HCT116 (cell line): ENCODE data around the gene ANO2. TPM values are rescaled to one million over a fixed set of nuclear protein-coding genes. Genes with fewer than 3 reads are reported as not detected.

Source experiments
- ATAC-seq: fragments of 200-7000 bp; cut with Tn5 transposase; 2 replicates; pipeline ENCODE4 v1.9.1; 2020; ENCODE audit warnings: mild to moderate bottlenecking, moderate library complexity
- BruUV-seq: library from RNA; stranded (reverse); fragments of 400-500 nt; replicated peaks from 2 replicates; lab custom pipeline; 2021; lab: Mats Ljungman, UMichigan
- CTCF ChIA-PET: fragments of 300-600 bp; sonication (Branson Sonifier 250); formaldehyde crosslinking; loops from one replicate; lab custom pipeline; 2021; ENCODE audit warnings: antibody characterized with exemption; lab: Charles Lee
- POLR2A ChIA-PET: fragments of 300-600, 350-600 bp; sonication (Branson Sonifier 250); formaldehyde crosslinking; loops from one replicate; lab custom pipeline; 2021; ENCODE audit warnings: antibody characterized with exemption; lab: Charles Lee
- RAD21 ChIA-PET, 2 experiments: fragments of 300-600 bp; sonication (Branson Sonifier 250); formaldehyde crosslinking; loops; one replicate each; lab custom pipeline; 2023; ENCODE audit warnings: low total read pairs in 2 of 2; ENCODE audit not compliant: uncharacterized antibody in 2 of 2, unreplicated experiment in 2 of 2, low non-redundant PET in 1 of 2; lab: Charles Lee
- DNase-seq: peaks from one replicate; pipeline ENCODE4 v3.0.0-alpha.2; 2010; ENCODE audit warnings: low read depth, low spot score
- H2AFZ ChIP-seq: fragments of 200-600 bp; shearing (Covaris generic), sonication (generic); 2 replicates; pipeline ENCODE4 v1.6.1; 2017; ENCODE audit warnings: low read depth, mixed run types, mixed read lengths, antibody characterized with exemption, low read length; ENCODE audit not compliant: poor library complexity, severe bottlenecking
- H3K27ac ChIP-seq: 2 replicates; pipeline ENCODE4 v1.5.1; 2012; ENCODE audit warnings: low read depth, low read length
- H3K27me3 ChIP-seq: fragments of 200-600 bp; sonication (generic); 2 replicates; pipeline ENCODE4 v1.6.1; 2016; ENCODE audit warnings: mixed run types, low read length, mixed read lengths; ENCODE audit not compliant: insufficient read depth
- H3K36me3 ChIP-seq, 2 experiments: fragments of 200-500 bp in 1 of 2; fragments of 200-600 bp in 1 of 2; sonication (Bioruptor generic) in 1 of 2; sonication (generic) in 1 of 2; 2 replicates each; pipeline versions ENCODE4 v1.5.1 to v1.6.1; 2014 to 2016; ENCODE audit warnings: low read length in 2 of 2, inconsistent platforms in 1 of 2, mixed read lengths in 1 of 2, mixed run types in 1 of 2; ENCODE audit not compliant: insufficient read depth in 2 of 2, control insufficient read depth in 1 of 2
- H3K4me1 ChIP-seq, 2 experiments: fragments of 200-600 bp in 1 of 2; sonication (generic) in 1 of 2; 2 replicates each; pipeline versions ENCODE4 v1.5.1 to v1.6.1; 2012 to 2017; ENCODE audit warnings: low read length in 2 of 2, inconsistent platforms in 1 of 2, mild to moderate bottlenecking in 1 of 2, mixed read lengths in 1 of 2, mixed run types in 1 of 2, moderate library complexity in 1 of 2; ENCODE audit not compliant: insufficient read depth in 2 of 2, control insufficient read depth in 1 of 2
- H3K4me2 ChIP-seq: fragments of 200-600 bp; sonication (generic); 2 replicates; pipeline ENCODE4 v1.6.1; 2017; ENCODE audit warnings: mixed run types, low read length, mixed read lengths
- H3K4me3 ChIP-seq, 2 experiments: fragments of 200-600 bp in 1 of 2; sonication (generic) in 1 of 2; replicated peaks in 1 of 2; 2 replicates each; pipeline ENCODE4 v1.5.1; 2011 to 2016; ENCODE audit warnings: low read length in 2 of 2, control low read depth in 1 of 2, low read depth in 1 of 2, mild to moderate bottlenecking in 1 of 2, mixed read lengths in 1 of 2, mixed run types in 1 of 2
- H3K79me2 ChIP-seq: fragments of 200-600 bp; sonication (generic); 2 replicates; pipeline ENCODE4 v1.6.1; 2017; ENCODE audit warnings: mild to moderate bottlenecking, mixed run types, low read length, moderate library complexity, mixed read lengths; ENCODE audit not compliant: insufficient read depth
- H3K9ac ChIP-seq: fragments of 200-600 bp; sonication (generic); 2 replicates; pipeline ENCODE4 v1.6.1; 2016; ENCODE audit warnings: low read length, mixed read lengths
- H3K9me2 ChIP-seq: fragments of 200-600 bp; sonication (generic), shearing (Covaris generic); 2 replicates; pipeline ENCODE4 v1.6.1; 2017; ENCODE audit warnings: mixed run types, mild to moderate bottlenecking, moderate library complexity; ENCODE audit not compliant: insufficient read depth
- H3K9me3 ChIP-seq, 2 experiments: fragments of 200-500 bp in 1 of 2; fragments of 200-600 bp in 1 of 2; sonication (Bioruptor generic) in 1 of 2; sonication (generic) in 1 of 2; 2 replicates each; pipeline ENCODE4 v1.6.1; 2014 to 2017; ENCODE audit warnings: low read length in 2 of 2, mixed read lengths in 2 of 2, inconsistent platforms in 1 of 2, low read depth in 1 of 2, mild to moderate bottlenecking in 1 of 2, mixed run types in 1 of 2, moderate library complexity in 1 of 2; ENCODE audit not compliant: control insufficient read depth in 1 of 2, insufficient read depth in 1 of 2
- H4K20me1 ChIP-seq: fragments of 200-600 bp; sonication (generic), shearing (Covaris generic); 2 replicates; pipeline ENCODE4 v1.6.1; 2017; ENCODE audit warnings: mixed run types, mild to moderate bottlenecking, moderate library complexity; ENCODE audit not compliant: insufficient read depth
- ATF3 ChIP-seq: IDR thresholded peaks from 2 replicates; pipeline ENCODE4 v1.6.1; 2012
- CEBPB ChIP-seq: IDR thresholded peaks from 2 replicates; pipeline ENCODE4 v1.6.1; 2012; ENCODE audit warnings: low read depth
- CTCF ChIP-seq, 3 experiments: fragments of 200-600 bp in 1 of 3; sonication (generic) in 1 of 3; IDR thresholded peaks in 2 of 3; conservative IDR thresholded peaks in 1 of 3; 2 replicates each; pipeline ENCODE4 v1.5.1; 2012 to 2017; ENCODE audit warnings: low read depth in 2 of 3, low read length in 2 of 3, antibody characterized with exemption in 1 of 3, borderline replicate concordance in 1 of 3, control low read depth in 1 of 3, mild to moderate bottlenecking in 1 of 3, mixed read lengths in 1 of 3, mixed run types in 1 of 3, moderate library complexity in 1 of 3; ENCODE audit not compliant: insufficient read depth in 1 of 3
- EGR1 ChIP-seq: IDR thresholded peaks from 2 replicates; pipeline ENCODE4 v1.6.1; 2012; ENCODE audit warnings: low read depth
- ELF1 ChIP-seq: IDR thresholded peaks from 2 replicates; pipeline ENCODE4 v1.6.1; 2012; ENCODE audit warnings: low read depth, borderline replicate concordance
- EZH2phosphoT487 ChIP-seq: fragments of 200-600 bp; IDR thresholded peaks from 2 replicates; pipeline ENCODE4 v1.6.1; 2018; ENCODE audit warnings: antibody characterized with exemption, borderline replicate concordance
- FOSL1 ChIP-seq: IDR thresholded peaks from 2 replicates; pipeline ENCODE4 v1.6.1; 2012; ENCODE audit warnings: low read depth
- JUND ChIP-seq: IDR thresholded peaks from 2 replicates; pipeline ENCODE4 v1.6.1; 2012
- MAX ChIP-seq: IDR thresholded peaks from 2 replicates; pipeline ENCODE4 v1.6.1; 2012
- POLR2AphosphoS5 ChIP-seq: IDR thresholded peaks from 2 replicates; pipeline ENCODE4 v1.6.1; 2011; ENCODE audit warnings: mild to moderate bottlenecking, low read depth, low read length, moderate library complexity
- REST ChIP-seq: IDR thresholded peaks from 2 replicates; pipeline ENCODE4 v1.6.1; 2012; ENCODE audit warnings: low read depth
- SIN3A ChIP-seq: IDR thresholded peaks from 2 replicates; pipeline ENCODE4 v1.6.1; 2012; ENCODE audit warnings: low read depth
- SP1 ChIP-seq: IDR thresholded peaks from 2 replicates; pipeline ENCODE4 v1.6.1; 2012; ENCODE audit warnings: low read depth
- TCF7L2 ChIP-seq: IDR thresholded peaks from 2 replicates; pipeline ENCODE4 v1.7.0; 2011; ENCODE audit warnings: borderline replicate concordance, inconsistent platforms; ENCODE audit not compliant: insufficient read depth, insufficient read length; ENCODE audit errors: extremely low read depth
- YY1 ChIP-seq: IDR thresholded peaks from 2 replicates; pipeline ENCODE4 v1.6.1; 2011; ENCODE audit warnings: low read length, low read depth, moderate library complexity, mild to moderate bottlenecking; ENCODE audit not compliant: insufficient replicate concordance; ENCODE audit errors: extremely low read depth
- ZBTB33 ChIP-seq: IDR thresholded peaks from 2 replicates; pipeline ENCODE4 v1.6.1; 2011; ENCODE audit warnings: mild to moderate bottlenecking, low read length, moderate library complexity; ENCODE audit not compliant: insufficient replicate concordance; ENCODE audit errors: extremely low read depth
- ZNF274 ChIP-seq: fragments of 200-500 bp; sonication (Bioruptor generic); IDR thresholded peaks from 2 replicates; pipeline ENCODE4 v1.6.1; 2014; ENCODE audit warnings: mild to moderate bottlenecking, low read depth, low read length, inconsistent platforms
- intact Hi-C: fragments of 100-400 bp; cut with micrococcal nuclease; formaldehyde crosslinking; loops from 2 replicates; pipeline ENCODE4 v1.10.0; 2022
- total RNA-seq: library from RNA; stranded (reverse); gene quantifications from one replicate; pipeline ENCODE4 v1.2.1, GENCODE V29; 2021; ENCODE audit not compliant: unreplicated experiment

Gene ANO2
- total RNA-seq, 1 experiment from 2014 or later = not detected

- no peak for TF ChIP-seq CTCF (IDR thresholded peaks at IDR 0.05 in 2 of 3, conservative IDR thresholded peaks at IDR 0.05 in 1 of 3; ENCODE audit: borderline replicate concordance in 1 of 3, insufficient read depth in 1 of 3, low read depth in 2 of 3, low read length in 2 of 3)
- TF ChIP-seq EGR1 = no peak
- TF ChIP-seq CEBPB = no peak
- TF ChIP-seq ELF1 = no peak
- no peak for TF ChIP-seq ZNF274
- TF ChIP-seq EZH2phosphoT487 = no peak
- no peak for TF ChIP-seq YY1
- TF ChIP-seq SP1 = no peak
Observed at GRCh38 chr12:5585178-5585577, 359.9 kb downstream of the ANO2 start (continued).

- BruUV-seq = no TSS peak
- no peak for ATAC-seq
- Histone ChIP-seq H3K4me3 (no peak overlapping the region), H3K9me2 (no peaks in the 10 kb centered on the region), H3K27me3 (peaks cover 18% of the 10 kb centered on the region), H3K27ac (no peak overlapping the region), H3K4me1 (peaks cover 2 to 8% of the 10 kb centered on the region in 2 experiments; a peak in 3 of 4 replicates), H3K4me2 (no peak overlapping the region), H3K9me3 (no peaks in the 10 kb centered on the region), H3K36me3 (no peaks in the 10 kb centered on the region), H3K9ac (no peak overlapping the region), H2AFZ (no peak overlapping the region), H3K79me2 (no peaks in the 10 kb centered on the region), H4K20me1 (no peaks in the 10 kb centered on the region)
- DNase-seq = no peak
- ChIA-PET CTCF (no interaction called here), POLR2A (no interaction called here), RAD21 (no interaction called here)
- intact Hi-C loops = no loop called here
- TF ChIP-seq JUND (no peak), ATF3 (no peak), MAX (no peak), REST (no peak), FOSL1 (no peak), ZNF274 (no peak), ZBTB33 (no peak), SIN3A (no peak), POLR2AphosphoS5 (no peak), EGR1 (no peak), TCF7L2 (no peak)
Observed at GRCh38 chr12:5584412-5585175, 360.5 kb downstream of the ANO2 start.
